Stimulated activated naive CD4-positive, alpha-beta T cell (primary cell): ENCODE data around the gene FAM236D.
"Not testable (repeated sequence)": the region's sequence is repeated elsewhere in the genome, so short reads cannot be mapped to it uniquely, and the experiment has no call there.

Experiments
- DNase-seq, 6 experiments: peaks; one replicate each; lab custom pipeline; 2025; lab: John Stamatoyannopoulos, UW

The FAM236D gene

GRCh38 chrX:72808110-72808509 lies at the start of gene FAM236D:
Gene FAM236D, minus strand, starts transcription at chrX:72808210. Its CDS starts 100 bp downstream, at chrX:72808110.
- DNase-seq: not testable (repeated sequence)

- not testable (repeated sequence) for DNase-seq
Observed at GRCh38 chrX:72837532-72837931, 29.5 kb upstream of the FAM236D start.

DNA sequence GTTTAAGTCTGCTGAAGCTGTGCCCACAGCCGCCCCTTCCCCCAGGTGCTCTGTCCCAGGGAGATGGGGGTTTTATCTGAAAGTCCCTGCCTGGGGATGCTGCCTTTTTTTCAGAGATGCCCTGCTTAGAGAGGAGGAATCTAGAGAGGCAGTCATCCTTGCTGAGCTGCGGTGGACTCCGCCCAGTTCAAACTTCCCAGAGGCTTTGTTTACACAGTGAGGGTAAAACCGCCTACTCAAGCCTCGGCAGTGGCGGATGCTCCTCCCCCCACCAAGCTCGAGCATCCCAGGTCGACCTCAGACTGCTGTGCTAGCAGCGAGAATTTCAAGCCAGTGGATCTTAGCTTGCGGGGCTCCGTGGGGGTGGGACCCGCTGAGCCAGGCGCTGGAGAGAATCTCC lies 22.7 kb upstream of the FAM236D start:
- not testable (repeated sequence) for DNase-seq

- DNase-seq: not testable (repeated sequence)
Observed at GRCh38 chrX:72790390-72790789, 17.6 kb downstream of the FAM236D start.

- not testable (repeated sequence) for DNase-seq
Observed at GRCh38 chrX:72788142-72788541, 19.9 kb downstream of the FAM236D start.

DNA sequence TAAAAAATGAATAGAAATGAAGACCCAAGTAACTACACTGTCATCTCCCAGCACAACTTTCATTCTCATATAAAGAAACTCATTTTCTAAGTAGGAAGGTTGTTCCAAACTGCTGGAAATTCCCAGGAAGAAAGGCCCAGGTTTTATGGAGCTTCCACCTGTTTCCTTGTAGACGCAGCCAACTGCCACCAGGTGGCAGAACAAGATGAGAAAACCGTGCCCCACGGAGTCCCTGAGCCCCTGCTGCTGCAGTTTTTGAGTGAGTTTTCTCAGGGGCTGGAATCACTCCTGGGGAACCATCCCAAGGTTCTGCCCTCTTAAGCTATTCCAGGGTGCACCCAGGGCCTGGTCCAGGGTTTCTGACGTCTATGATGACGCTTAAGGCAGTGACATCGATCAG lies 24.0 kb downstream of the FAM236D start:
- DNase-seq: not testable (repeated sequence)

DNA sequence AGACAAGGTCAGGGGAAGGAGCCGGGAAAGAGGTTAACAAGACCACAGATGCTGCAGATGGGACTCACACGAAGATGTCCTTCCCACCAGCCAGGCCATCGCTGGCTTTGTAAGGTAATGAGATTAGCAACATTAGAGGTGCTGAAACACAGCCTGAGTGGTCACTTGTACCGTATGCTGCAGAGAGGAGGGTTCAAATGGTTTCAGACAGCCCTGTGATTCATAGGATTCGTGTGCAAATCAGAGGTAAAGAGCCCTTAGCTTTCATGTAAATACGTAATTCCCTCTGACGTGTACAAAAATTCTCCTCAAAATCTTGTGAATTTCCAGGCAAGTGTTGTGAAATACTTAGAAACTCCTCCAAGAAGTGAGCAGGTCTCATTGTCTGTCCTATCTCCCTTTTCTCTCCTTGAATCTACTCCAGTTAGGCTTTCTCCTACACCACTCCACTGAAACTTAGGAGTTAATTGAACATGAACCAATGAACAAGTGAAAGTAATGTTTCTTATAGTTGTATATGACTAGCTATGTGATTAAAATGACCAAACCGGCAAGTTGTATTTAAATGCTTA lies 24.6 kb downstream of the FAM236D start:
- not testable (repeated sequence) for DNase-seq

DNA sequence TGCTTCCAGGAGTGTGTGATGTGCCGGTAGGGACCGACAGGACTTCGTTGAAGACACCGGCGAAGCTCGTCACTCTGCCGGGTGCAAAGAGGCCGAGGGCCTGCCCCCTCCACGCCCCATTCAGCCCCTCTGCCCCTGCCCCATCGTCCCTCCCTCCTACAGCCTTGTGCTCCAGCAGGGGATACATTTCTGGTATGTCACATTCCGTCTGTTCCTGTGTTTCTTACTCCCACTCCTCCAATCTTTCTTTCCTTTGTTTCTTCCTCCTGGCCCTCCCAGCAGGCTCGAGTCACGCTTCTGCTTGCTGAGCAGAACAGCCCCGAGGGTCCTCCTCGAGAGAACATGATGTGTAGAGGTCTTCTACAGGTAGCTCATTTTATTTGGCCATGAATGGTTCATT lies 25.4 kb downstream of the FAM236D start, which contains the start of gene FAM236B:
FAM236B (minus strand) TSS at position 101 of the 400 bp plus-strand sequence; CDS start at position 1, 100 bp downstream.
- not testable (repeated sequence) for DNase-seq

GRCh38 chrX:72778146-72778545 lies 29.9 kb downstream of the FAM236D start:
- not testable (repeated sequence) for DNase-seq

- not testable (repeated sequence) for DNase-seq
Observed at GRCh38 chrX:72777467-72777790, 30.6 kb downstream of the FAM236D start.

GRCh38 chrX:72776653-72777466 lies 31.1 kb downstream of the FAM236D start, which contains the start of gene DMRTC1B:
Gene DMRTC1B, plus strand, starts transcription at chrX:72776890. Its CDS starts 68,246 bp downstream, at chrX:72845136.
- not testable (repeated sequence) for DNase-seq

GRCh38 chrX:72760454-72760853 lies 47.6 kb downstream of the FAM236D start:
- not testable (repeated sequence) for DNase-seq
